C4-2B (cell line): ENCODE data around the gene CLIP2.

Source experiments
- H3K27ac ChIP-seq: fragments of 450-650 bp; 2 replicates; pipeline ENCODE4 v1.5.1; 2017
- CTCF ChIP-seq: fragments of 450-650 bp; conservative IDR thresholded peaks from 2 replicates; pipeline ENCODE4 v1.5.1; 2017; ENCODE audit warnings: mild to moderate bottlenecking
- ZFX ChIP-seq: fragments of 450-650 bp; IDR thresholded peaks from 2 replicates; pipeline ENCODE4 v1.6.1; 2017

CLIP2 gene

GRCh38 chr7:74254129-74254857, 34.9 kb upstream of the CLIP2 start, which contains the start of gene RFC2:
Gene RFC2 (minus strand): TSS chr7:74254399. CDS start chr7:74254383, 16 bp downstream.
- TF ChIP-seq CTCF (no peak), ZFX (peak; percentile 69; the same call in 1 of the 2 replicates)
- peak within 1 kb of the TSS; percentile 84 for H3K27ac ChIP-seq

GRCh38 chr7:74254858-74255379, 34.3 kb upstream of the CLIP2 start:
- TF ChIP-seq CTCF (no peak), ZFX (no peak)
- H3K27ac ChIP-seq: peak overlapping the region; percentile 84

GRCh38 chr7:74255461-74255860, 33.7 kb upstream of the CLIP2 start:
- peak overlapping the region; percentile 84 for H3K27ac ChIP-seq

- TF ChIP-seq CTCF (no peak), ZFX (no peak)
- no peak overlapping the region for H3K27ac ChIP-seq
These were observed 32.5 kb upstream of the CLIP2 start for GRCh38 chr7:74256491-74257408.

- H3K27ac ChIP-seq: no peak overlapping the region
- TF ChIP-seq CTCF: no peak
These were observed 30.6 kb upstream of the CLIP2 start for GRCh38 chr7:74258639-74259038.

- H3K27ac ChIP-seq: no peak overlapping the region
- TF ChIP-seq CTCF (no peak), ZFX (no peak)
These were observed 26.4 kb upstream of the CLIP2 start for GRCh38 chr7:74262639-74263398.

GRCh38 chr7:74263399-74264120, 25.6 kb upstream of the CLIP2 start:
- H3K27ac ChIP-seq: no peak overlapping the region
- TF ChIP-seq ZFX: no peak
- TF ChIP-seq CTCF: no peak
